HG02840 (cell line): ENCODE results near the gene SFRP4.

ENCODE experiments used
- ATAC-seq: cut with Tn5 transposase; IDR thresholded peaks from one replicate; pipeline ENCODE4 v1.9.1; 2021; ENCODE audit warnings: mild to moderate bottlenecking, moderate library complexity, moderate number of reproducible peaks; ENCODE audit not compliant: unreplicated experiment, low FRiP score

The SFRP4 gene

DNA sequence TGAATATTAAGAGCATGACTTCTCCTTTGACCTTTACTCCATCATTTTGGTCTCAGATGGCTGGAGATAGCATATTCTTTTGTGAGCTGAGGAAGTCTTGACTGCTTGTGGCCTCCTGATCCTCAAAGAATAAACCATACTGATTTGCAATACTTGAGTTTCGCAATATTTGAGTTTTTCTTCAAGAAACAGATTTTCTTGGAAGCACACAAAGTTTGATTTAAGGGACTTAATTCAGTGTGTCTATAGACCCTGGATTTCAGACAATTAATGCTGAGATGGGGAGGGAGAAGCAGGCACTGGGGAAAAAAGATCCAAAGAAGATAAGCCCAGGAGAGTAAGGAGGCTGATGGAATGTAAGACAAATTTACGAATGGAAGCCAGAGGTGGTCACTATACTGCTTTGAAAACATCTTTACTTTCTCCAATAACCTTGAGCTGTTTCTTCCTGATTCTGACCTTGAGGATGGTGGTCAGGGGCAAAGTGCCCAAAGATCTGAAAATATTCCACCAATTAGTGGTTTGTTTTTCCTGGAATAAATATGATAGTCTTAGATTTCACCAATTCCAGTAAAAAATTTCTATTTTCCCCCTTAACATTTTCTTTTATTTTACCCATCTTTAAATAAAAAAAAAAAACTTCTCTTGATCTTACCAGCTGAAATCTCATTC is 11.3 kb upstream of the SFRP4 start:
- ATAC-seq: no peak

DNA sequence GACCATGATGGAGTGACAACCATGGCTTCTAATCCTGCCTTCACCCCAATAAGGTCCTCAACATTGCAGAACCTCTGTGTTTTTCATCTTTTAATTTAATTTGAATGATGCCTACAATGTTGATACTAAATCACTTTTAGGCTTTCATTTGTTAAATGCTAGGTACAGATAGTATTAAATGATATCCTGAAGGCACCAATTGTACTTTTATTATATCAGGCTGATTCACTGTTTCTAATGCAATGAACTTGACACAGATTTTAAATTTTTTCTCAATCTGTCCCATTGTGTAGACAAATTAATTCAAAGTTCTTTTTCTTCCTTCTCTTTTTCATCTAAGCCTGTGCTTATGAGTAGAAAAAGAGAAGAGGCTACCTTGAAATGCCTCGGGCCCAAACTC is 9.0 kb upstream of the SFRP4 start:
- ATAC-seq: no peak

DNA sequence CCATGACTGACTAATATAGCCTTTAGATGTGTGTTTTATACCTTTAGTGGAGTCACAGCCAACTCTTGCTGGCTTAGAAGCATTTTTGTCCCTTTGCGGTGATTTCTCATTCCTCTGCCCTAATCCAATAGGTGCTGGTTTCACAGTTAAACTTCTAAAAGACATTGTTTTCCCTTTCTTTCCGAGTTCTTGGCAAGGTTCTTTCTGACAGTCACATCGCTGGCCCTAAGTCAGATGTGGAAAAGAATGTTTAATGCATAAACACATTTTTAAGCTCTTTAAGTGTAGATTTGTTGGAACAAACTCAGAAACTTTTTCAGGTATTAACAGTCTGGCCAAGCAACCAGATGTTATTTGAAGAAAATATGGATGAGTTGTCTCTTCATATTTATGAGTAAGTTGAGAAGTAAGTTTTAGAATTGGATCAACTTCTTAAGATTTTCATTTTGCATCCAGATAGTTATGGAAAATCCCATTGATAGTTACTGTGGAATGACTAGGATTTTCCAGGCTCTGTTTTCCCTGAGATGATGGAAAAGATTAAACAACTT is 7.9 kb upstream of the SFRP4 start:
- no peak for ATAC-seq

DNA sequence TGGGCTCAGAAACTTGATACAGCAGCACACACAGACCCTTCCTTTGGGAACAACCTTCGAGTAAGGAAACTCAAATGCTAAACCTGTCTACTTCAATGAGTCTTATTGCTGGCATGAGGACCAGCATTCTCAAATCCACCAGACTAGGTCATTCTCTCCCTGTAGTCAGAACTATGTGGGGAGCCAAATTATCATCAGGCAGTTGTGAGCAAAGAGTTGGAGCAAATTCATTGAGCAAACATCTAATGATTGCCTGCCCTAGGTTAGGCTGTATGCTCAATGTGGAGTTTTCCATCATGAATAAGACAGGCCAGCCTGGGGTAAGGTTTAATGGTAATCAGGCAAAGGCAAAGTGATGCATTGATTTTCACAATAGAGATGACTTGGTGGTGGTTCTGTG is 7.4 kb upstream of the SFRP4 start:
- no peak for ATAC-seq

DNA sequence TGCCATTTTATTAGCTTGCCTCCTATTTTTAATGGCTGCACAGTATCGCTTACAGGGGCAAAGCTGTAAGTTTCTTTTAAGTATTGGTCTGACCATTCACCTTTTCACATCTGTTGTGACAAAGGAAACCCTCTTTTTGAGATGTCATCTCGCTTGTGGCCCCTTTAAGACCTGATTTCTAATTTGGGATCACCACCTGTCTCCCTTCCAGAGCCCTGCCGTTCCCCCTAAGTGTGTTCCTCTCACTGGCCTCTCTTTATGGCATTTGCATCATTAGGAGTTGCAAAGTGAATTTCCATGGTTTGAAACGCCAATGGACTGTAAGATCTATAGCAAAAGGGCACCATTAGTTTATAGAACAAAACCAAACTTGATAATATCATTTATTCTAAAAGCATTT is 5.3 kb upstream of the SFRP4 start:
- ATAC-seq: no peak

DNA sequence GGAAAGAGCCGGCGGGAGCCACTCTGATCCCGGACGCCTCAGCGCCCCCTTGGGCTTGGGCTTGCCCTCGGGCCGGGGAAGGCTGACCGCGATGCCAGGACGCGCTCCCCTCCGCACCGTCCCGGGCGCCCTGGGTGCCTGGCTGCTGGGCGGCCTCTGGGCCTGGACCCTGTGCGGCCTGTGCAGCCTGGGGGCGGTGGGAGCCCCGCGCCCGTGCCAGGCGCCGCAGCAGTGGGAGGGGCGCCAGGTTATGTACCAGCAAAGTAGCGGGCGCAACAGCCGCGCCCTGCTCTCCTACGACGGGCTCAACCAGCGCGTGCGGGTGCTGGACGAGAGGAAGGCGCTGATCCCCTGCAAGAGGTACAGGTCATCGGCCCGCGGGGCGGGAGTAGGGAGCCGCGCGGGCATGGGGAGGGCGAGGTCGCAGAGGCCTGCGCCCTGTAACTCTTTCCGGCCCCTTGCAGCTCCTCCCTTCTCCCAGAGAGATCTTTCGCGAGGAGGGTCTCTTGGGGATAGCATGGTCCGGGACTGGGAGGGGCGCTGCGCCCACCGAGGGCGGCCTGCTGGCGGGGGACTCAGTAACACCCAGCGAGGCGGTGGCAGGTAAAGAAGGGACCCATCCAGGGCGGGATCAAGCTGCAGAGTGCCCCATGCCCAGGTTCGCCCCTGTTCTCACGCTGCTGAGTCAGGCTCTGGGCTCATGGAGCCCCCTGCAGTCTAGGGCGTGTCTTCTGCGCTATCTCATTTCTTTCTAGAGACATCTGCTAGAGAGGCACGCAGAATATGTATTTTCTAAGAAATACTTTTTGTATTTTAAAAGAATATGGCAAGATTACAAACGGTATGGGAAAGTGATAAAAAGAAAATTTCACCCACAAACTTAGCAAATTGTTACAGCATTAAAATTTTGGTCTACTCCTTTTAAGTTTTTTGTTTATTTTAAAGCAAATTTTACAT is 4.5 kb upstream of the SFRP4 start:
- ATAC-seq: no peak

DNA sequence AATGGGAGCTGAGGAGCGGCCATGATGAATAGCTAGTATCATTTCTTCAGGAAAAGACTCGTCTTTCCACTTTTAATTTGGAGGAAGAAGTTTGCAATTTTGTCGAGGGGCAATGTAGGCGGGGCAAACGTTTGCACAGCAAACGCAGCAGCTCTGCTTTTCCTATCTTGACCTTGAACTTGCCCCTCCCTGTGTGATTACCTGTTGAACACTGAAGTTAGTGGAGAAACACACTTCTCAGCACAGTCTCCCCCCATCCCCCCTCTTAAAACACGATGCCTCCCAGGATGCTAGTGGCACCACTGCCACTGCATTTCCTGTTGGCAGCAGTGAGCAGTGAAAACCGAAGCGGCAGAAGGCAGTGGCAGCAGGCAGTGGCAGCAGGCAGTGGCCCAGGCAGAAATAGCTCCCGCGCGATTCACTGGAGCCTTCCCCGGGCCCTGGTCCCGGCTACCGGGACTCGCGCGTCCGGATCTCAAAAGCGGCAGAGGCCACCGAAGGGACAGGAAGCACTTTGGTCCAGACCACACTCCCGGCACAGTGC is 3.8 kb upstream of the SFRP4 start, which contains the start of gene EPDR1:
EPDR1 (plus strand) TSS at position 336 of the 544 bp plus-strand sequence. CDS start 300 bp downstream, outside the sequence.
- ATAC-seq: no peak

DNA sequence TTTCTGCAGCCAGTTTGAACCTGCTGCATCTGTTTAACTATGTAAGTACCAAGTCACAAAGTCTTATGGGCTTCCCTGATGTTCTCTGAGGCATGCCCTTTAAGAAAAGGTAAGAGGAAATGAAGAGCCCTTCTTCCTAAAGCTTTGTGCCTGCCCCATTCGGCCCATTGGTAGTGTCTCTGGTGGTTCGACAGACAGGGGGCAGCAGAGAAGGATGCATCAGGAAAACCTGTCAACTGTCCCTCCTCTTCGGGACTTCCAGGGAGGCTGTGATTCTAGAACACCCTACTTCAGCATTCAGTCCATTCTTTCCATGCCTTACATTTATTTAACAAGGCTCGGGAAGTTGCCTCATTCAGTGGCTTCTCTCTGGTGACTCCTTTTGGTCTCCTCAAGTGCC is 1.9 kb upstream of the SFRP4 start:
- ATAC-seq: no peak

DNA sequence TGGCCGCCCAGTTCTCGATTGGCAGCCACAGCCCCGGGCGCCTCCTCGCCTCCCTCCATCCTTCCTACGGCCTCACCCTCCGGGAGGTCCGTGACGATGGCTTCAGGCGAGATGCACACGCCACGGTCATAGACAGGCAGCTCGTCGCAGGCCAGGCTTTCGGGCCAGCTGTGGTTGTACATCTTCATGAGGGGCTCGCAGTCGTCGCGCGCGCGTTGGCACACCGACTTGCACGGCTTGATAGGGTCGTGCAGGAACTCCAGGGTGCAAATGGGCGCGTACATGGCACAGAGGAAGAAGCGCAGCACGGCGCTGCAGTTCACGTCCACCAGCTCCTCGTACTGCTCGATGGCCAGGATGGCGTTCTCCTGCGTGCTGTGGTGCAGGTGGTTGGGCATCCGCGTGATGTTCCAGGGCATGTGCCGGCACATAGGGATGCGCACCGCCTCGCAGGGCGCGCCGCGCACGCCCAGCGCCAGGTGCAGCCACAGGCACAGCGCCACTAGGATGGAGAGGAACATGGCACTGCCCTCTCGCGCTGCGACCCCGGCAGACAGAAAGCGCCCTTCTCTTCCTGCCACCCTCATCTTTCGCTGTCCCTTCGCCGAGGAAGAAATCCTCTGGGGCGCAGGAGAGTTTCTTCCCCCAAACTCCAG is 472 bp downstream of the SFRP4 start:
- ATAC-seq: no peak

DNA sequence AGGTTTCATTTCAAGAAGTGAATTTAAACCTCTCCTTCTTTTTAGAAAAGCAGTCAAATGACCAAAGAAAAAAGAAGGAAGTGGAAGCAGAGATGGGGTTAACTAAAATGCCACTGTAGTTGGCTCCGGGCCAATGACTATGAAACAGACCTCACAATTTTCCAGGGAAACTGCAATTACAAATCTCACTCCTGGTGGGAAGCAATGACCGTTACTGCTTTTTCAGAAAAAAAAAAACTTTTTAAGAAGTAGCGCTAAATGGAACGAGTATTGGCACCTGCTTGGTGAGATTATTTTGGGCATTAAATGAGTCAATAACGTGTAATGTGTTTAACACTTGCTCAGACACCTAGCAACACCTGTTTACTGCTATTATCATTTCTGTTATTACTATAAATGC is 1.2 kb downstream of the SFRP4 start:
- no peak for ATAC-seq

DNA sequence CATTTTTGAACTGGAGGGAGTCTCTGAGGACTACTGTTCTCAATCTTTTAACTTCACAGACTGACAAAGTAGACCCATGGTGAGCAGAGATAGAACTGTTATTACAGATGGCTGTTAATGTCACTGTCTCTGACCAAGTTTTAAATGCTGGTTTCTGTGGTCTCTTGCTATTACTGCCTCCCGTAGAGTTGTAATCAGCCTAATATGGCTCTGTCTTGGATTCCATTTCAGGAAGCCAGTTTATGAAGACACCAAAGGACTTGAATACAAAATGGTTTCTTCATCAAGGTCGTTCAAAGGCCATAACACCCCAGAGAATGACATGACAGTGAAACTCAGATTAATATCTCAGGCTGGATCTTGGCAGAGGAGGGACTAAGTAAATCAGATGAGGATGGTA is 3.9 kb downstream of the SFRP4 start:
- ATAC-seq: no peak

DNA sequence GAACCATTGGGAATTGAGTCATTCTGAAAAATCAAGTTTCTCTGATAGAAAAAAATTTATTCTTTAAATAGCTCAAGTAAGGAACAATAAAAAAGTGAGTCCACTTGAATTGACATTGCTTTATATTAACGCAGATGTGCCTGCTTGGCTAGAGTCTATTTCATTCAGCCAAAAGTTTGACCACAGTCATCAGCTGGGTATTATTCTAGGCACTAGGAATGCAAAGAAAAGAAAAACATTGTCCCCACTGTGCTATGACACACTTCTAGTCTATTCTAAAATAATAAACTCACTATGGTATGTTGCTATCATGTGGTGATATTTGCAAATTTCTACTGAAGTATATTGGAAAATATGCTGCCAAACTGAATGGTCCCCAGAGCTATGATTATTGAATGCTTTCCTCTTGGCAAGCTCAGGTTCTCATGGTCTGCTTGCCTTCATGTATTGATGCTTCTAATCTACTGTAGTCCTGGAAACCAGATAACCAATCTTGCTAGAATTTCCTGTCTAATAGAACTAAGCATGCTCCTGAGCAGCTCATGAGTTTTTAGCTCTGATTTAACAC is 8.3 kb downstream of the SFRP4 start:
- no peak for ATAC-seq

DNA sequence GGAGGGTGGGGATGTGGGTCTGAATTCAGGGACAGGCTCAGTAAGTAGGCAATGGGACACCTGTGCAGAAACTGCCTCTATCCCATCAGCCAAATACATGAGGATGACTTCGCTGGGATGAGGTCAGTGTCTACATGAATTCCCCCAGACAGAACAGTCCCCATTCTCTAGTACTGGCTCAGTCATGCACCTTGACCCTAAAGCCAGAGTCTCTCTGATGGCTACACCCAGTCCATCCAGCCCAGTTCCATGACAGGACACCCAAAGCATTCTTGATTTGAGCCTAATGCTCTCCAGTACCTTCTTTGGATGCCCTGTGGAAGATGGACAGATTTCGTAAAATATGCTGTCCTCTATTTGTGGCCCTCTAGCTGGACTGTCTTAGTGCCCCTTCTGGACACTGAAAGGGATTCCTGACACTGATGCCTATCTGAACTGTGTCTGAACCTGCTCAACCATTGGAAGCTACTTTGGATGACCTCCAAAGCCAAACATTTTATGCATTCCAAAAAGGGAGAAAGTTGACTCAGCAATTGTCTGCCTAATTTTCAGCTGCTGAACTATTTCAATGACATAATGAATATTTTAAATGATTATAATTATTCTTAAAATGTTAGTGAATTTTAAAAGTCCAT is 14.6 kb downstream of the SFRP4 start:
- no peak for ATAC-seq

DNA sequence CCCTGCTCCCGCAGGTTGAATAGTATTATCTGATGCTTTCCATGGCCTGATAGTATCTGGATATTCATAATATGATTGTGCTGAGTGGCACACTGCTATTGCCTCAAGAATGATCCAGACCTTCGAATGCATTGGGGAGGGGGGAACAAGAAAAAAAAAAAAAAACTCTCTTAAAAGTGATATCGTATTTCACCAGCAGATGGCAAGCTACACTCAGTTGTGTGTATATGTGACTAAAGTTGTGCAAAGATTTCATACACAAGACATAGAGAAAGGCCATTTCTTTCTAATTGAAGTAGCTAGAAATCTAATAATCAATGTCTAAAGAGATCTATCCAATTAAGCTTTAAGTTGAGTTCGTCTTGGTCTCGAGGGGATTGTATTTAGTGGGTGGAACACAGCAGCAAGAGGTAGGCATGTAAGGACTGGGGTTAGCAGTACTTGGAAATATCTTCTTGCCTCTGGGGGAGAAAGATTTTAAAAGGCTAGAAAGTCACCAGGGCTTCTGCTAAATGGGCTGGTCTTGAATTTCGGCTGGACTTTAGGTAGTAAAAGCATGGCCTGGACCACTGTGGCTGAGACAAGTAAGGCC is 15.3 kb downstream of the SFRP4 start:
- no peak for ATAC-seq

DNA sequence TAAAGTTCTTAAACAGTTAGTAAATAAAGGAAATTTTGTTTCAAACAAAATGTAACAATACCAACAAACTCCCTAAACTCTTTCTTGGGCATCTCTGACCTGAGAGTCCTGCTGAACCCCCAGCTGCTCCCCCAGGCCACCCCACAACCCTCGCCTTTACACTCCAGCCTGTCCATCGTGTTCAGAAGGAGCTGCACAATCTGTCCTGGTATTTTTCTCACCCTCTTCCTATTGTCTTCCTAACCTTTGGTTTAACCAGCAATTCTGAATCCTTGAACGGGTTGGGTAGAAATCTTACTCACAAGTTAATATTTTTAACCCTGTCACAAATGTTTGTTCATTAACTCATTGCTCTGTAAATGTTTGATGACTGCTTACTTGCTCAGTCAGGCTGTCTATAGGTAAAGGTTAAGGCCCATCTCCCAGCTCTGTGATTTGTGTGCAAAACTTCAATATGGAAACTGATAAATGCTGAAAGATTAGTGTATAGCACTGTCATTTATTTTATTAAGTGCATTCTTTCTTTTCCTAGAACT is 16.8 kb downstream of the SFRP4 start:
- no peak for ATAC-seq

DNA sequence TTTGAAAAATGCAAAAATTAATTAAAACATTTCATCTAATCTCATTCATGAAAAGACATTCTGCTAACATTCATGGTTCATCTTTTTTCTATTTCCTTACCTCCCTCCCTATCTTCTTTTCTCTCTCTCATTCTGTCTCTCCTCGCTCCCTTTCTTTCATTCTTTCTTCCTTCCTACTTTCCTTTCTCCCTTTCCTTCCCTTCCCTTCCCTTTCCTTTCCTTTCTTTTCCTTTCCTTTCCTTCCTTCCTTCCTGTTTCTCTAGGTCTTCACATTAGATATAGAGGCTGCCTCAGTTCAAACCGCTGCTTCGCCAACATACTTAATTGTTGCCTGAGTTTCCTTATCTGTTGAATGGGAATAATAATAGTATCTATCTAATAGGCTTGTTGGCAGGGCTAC is 21.9 kb downstream of the SFRP4 start:
- no peak for ATAC-seq

DNA sequence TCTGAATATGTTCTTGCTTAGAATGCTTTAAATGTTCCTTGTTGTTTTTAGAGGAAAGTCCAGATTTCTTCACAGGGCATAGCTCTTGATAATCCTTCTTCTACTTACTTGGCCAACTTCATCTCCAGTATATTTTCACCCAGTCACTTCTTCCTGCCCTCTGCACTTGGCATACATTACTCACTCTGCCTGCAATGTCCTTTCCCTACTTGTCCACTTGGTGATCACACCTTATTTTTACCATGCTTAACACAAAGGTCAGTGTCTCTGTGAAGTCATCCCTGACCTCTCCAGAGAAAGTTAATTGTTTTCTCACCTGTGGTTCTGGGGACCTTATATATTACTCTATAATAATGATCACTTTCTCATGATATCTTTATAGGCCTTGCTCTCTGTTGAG is 23.3 kb downstream of the SFRP4 start:
- ATAC-seq: no peak

DNA sequence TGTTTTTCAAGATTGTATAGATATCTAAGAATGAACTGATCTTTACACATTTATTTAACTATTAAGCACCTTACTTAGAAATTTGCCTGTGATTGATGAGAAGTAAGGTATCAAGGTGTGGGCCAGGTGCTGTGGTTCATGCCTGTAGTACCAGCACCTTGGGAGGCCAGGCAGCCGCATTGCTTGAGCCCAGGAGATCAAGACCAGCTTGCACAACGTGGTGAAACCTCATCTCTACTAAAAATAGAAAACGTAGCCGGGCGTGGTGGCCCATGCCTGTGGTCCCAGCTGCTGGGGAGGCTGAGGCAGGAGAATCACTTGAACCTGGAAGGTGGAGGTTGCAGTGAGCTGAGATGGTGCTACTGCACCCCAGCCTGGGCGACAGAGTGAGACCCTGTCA is 34.5 kb downstream of the SFRP4 start:
- ATAC-seq: no peak
